NCI-H2171 (cell line): Measurements from ENCODE around the gene DAZAP1.

Source experiments
- DNase-seq: peaks from one replicate; lab custom pipeline; 2025; lab: John Stamatoyannopoulos, UW

DAZAP1 gene

DNA sequence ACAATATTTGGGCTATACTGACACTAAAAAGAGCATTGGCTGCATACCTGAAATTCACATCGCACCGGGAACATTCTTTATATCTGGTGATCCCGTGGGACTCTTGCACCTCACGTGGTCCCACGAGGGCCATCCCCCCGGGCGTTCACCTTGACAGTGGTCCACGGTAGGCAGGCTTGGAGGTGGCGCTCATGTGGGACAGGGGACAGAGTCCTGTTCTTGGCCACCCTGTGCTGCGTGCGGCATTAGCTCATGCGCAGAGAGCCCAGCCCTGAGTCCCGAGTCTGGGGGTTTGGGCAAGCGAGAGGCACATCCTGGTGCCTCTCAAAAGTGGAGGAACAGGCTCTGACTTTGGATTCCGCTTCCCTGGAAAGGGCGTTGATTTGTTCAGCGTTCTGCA, 13.5 kb upstream of the DAZAP1 start:
- no peak for DNase-seq

- DNase-seq = no peak
Observed at GRCh38 chr19:1394252-1395193, 12.9 kb upstream of the DAZAP1 start.

DNA sequence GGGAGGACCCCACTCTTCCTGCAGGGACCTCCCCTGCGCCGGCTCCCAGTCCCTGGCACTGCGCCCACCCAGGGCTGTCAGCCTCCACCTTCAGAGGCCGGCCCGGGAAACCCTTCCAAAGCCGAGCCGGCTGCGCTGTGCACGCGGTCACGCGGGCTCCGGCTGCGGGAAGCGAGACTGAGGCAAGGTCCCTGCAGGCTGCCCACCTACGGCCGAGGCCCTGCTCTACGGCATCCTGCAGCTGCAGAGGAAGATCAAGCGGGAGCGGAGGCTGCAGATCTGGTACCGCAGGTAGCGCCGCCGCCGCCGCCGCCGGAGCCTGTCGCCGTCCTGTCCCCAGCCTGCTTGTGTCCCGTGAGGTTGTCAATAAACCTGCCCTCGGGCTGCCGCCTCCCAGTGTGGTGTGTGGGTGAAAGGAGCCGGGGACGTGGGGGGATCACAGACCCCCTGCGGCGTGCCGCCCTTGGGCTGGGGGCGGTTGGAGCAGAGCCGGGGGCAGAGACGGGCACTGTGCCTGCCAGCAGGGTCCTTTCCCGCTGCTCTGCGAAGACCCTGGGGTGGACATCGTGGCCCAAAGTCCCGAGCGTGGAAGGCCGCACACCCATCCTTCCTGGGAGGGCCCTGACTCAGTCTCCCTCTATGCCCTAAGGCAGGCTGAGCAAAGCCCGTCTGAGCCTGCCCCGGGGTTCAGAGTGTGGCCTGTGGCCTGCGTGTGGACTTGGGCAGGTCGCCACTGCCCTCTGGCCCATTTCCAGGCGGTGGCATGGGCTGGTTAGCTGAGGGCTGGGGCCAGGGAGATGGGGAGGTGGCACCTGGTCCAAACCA, 12.0 kb upstream of the DAZAP1 start:
- DNase-seq = no peak

DNA sequence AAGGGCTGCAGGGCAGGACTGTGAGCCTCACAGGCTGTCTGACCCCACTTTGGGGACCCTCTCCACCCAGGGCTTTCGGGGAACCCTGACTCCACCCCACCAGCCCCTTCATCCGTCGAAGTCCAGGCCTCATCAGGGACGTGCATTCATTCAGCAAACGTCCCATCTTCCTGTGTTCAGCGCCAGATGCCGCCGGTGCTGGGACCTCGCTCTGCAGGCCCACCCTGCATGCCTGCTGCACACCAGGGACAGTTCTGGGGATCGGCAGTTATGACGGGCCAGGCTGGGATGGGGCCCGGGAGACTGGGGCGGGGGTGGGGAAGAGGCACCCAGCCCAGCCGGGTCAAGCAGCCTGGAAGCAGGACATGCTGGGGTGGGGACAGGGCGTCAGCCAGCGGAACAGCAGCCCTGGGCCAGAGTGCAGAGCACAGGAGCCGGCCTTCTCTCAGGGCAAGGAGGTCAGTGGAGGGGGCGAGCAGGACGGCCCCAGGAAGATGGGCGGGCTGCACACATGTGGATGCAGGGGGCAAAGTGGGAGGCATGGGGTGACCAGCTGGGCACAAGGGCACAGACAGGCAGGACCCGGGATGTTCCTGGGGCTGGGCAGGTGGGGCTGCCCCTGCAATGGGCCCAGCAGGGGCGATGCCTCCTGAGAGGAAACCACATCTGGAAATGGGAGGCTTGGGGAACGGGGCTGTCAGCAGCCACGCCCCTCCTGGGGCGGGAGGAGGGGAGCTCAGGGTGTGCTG, 11.2 kb upstream of the DAZAP1 start:
- DNase-seq = no peak

DNA sequence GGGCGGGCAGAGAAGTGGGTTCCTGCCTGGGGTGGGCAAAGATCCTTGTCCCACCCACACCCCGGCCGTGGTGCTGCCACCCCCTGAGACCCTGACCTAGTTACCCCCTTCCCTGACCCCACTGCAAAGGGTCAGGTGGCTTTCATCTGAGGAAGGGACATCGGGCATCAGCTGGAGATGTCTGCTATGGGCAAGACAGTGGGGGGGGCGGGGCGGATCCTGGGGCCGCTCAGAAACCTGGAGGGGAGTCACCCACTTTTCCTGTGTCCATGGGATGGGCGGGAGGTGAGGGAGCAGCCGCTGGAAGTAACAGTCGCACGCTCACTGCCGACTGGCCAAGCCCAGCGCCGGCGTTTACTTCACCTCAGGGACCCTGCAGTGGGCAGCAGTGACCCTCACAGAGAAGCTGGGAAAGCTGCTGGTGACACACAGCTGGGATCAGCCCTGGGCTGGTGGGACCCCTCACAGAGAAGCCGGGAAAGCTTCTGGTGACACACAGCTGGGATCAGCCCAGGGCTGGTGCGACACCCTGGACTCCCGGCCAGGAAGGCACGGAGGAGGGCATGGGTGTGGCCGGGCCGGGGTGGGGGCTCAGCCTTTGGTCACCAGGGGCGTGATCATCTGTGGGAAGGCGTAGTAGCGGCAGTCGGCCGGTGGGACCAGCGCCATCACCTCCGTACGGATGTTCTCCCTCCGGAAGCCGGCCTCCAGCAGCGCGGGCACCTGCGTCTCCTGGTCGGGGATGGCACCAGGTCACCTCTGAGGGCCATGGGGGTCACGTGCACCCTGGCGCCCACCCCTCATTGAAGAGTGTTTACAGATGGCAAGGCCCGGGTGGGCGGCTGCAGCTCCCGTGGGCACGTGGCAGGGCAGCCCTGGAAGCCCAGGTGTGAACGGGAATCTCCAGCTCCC, 10.4 kb upstream of the DAZAP1 start:
- DNase-seq = no peak

- no peak for DNase-seq
Observed at GRCh38 chr19:1397838-1398237, 9.5 kb upstream of the DAZAP1 start.

DNA sequence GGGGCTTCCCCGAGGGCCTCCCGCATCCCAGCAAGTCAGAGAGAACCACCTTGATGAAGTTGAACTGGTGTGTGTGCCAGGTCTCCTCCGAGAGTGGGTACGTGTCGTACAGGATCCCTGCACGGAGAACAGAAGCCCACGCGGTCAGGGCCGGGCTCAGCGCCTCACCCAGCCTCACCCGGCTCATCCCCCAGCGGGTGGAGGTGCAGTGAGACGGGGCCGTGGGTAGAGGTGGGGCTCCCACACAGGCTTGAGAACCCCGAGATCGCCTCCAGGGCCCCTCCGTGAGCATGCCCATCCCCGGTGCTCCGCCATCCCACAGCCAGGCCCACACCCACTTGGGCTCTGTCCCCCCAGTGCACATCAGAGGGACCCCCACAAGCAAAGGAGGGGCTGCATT, 8.3 kb upstream of the DAZAP1 start:
- DNase-seq = no peak

GRCh38 chr19:1399745-1400144, 7.6 kb upstream of the DAZAP1 start:
- no peak for DNase-seq

DNA sequence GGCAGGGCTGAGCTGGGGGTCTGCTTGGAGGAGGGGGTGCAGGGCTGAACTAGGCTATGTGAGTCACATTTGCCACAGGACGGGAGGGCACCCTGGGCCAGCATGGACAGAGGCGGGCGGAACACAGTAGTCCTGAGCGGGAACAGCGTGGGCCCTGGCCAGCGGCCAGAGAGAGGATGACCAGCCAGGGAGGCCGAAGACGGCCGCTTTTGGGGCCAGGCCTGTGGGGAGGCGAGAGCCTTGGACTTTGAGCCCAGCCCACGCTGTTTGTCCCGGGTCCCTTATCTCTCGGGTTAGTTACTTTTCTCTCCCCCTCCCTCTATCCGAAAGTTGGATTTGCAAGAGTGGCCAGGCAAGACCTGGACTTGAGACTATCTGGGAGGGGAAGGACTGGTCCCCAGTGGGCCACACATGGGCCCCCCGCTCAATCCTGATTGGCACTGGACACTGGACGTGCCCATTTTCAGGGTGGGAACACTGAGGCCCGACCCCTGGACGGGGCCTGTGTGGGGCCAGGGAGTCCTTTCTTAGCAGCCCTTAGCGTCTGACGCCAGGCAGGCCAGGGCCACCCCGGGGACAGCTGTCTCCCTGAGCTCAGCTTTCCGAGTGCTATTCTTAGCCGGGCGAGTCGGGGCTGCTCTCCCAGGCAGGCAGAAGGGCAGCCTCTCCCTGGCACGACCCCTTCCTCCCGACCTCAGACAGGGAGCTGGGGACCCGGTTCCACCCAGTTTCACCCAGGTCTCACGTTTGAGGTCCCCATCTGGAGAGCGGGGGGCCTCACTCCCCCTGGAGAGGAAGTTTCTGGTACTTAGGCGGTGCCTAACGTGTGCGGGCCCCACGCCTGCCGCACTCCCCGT, 6.9 kb upstream of the DAZAP1 start:
- DNase-seq = peak; percentile 76

DNA sequence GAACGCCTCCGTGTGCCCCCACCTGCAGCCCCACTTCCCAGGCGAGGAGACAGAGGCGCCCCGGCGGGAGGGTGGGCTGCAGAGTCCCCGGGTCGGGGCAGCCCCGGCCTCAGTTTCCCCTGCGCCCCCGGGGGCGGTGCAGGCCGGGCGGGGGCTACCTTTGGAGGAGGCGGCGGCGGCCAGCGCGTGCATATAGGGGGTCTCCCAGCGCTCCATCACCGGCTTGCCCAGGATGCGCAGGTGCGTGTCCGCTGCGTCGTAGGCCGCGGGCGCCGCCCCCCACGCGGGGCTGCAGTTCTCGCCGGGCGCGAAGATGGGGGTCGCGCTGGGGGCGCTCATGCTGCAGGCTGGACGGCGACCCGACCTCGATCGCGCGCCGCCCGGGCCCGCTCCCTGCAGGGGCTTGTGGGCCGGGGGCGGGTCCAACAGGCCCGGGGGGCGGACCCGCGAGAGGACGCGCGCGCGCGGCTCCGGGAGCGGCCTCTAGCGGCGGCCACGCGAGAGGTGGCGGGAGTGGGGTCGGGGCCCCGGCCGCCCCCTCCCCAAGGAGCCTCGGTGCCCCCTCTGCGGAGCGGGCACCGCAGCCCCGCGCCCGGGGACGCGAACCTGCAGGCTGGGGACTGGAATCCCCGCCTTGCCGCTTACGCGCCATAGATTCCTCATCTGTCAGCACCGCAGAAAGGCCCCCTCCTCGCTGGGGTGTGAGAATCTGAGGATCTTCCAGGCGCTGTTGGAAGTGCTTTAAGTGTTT, 6.1 kb upstream of the DAZAP1 start, which contains the start of gene GAMT:
TSS of gene GAMT (minus strand) at position 405 of the 751 bp plus-strand sequence. CDS start at position 339, 66 bp downstream.
- peak; percentile 41 for DNase-seq

- no peak for DNase-seq
Observed at GRCh38 chr19:1401889-1402217, 5.5 kb upstream of the DAZAP1 start.

DNA sequence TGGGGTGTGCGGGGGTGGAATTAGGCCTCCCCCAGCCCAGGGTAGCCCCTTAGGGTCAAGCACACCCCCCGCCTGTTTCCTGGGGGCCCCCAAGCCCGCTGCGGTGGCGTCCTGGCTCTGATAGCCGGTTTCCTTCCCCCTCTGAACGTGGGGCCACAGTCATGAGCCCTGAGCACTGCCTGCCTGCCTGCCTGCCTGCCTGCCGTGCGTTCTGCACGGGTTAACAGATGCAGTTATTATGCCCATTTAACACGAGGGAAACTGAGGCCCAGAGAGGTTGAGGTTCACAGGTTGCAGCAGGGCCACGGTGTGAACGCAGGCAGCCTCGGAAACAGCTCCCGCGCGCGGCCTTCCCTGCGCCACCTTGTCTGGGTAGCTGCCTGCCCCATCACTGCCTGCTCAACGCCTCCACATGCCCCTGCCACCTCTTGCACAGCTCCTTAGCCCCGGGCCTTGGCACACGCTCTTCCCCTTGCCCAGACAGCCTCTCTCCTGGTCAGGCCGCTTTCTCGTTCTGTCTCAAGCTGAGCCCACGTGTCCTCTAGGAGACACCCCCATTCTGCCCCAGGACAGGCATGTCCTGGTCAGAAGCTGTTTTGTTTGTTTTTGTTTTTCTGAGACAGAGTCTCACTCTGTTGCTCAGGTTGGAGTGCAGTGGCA, 4.8 kb upstream of the DAZAP1 start:
- DNase-seq = no peak

- peak; percentile 98 for DNase-seq
Observed at GRCh38 chr19:1406774-1407527, 435 bp upstream of the DAZAP1 start.

DNA sequence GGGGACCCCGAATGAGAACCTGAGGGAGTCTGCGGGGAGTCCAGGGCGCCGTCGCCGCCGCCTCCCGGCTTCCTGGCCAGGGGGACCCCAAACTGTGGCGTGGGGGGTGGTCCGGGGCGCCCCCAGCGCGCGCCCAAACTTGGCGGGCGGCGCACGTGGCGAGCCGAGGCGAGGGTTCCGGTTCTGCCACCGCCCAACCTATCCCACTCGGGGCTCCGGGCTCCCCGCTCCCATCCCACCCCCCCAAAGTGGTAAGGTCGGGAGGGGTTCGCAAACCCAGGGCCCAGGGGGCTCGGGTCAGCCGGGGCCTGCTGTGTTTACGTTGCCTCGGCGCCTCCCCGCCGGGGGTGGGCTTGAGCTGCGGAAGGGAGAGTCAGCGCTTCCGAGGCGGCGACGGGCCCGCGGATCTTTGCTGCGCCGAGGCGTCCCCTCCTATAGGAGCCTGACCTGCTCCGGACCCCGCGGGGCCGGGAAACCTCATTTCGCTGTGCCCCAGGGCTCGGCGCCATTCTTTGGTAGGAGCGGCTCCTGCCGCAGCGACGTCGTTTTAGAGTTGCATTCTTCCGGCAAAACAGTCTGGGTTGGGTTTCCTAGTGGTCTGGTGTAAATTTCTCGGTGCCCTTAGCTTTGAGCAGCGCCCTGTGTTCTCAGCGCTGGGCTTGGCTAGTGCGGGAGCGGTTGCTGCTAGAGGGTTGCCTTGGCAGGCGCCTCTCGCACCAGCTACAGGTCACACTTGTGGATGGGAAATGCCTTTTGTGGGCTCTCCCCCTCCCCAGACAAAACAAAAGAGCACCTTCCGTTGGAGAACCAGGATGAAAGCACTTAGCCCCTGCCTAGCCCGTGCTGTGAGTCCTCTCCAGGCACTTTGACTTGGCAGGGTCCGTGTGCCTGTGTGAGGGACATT, 1.2 kb downstream of the DAZAP1 start:
- DNase-seq = no peak

DNA sequence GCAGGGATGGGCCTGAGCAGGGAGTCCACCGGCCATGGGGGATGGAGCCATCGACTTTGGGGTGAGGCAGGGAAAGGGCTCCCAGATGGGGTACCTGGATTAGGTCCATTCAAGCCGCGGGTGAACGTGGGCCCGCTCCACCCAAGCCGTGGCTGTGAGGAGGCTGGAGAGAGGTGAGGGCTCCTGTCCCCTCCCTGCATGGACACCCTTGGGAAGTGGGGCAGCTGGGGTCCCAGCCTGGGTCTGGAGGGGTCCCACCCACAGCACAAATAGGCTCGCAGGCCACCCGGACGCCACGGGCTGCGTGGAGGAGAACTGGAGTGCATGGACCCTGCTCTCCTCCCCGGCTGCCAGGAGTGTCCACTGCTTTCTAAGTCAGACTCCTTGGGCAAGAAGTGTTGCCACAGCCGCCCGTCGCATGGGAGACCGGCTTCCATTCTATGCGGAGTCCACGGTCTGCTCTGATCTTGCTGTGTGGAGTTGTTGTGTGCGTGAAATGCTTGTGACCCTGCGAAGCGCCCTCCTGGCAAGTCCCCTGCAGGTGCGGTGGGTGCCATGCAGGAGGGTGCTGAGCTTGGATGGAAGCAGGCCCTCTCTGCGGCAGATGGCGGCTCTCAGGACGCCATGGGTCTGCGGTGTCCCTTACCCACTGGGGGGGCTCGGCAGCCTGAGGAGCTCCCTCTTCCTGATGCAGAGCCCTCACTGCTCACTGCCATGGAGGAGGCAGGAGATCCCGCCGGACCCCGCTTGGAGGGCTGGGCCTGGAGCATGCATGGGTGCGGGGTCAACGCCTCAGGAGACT, 2.0 kb downstream of the DAZAP1 start:
- DNase-seq = no peak

DNA sequence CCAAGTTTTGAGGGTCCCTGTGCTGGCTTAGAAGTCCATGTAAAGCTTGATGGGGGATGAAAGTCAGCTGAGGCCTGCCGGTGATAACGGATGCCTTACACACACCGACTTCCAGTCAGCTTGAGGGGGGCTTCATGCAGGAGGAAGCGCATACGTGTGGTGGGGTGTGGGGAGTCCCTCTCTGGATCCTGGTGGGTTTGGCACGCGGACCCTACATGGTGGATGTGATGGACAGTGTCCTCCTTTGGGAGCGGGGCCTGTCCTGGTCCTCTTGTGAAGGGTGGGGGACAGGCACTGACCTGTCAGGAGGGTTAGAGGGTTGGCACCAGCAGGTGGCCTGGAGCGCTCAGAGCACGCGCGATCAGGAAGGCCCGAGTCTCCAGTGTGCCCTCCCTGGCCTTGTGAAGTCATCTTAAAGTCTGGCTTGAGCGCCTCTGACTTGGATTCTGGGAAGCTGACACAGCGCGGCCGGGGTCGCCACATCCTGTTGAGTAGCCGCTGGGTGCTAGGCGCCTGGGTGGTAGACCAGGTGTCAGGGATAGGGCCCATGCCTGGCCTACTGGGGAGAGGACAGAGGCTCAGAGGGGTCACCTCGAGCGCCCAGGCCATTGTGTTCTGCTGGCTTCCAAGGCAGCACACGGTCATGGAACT, 2.9 kb downstream of the DAZAP1 start:
- DNase-seq = no peak
